GM20431 (cell line): ENCODE results near the gene SCFD2.
"Not testable (repeated sequence)": the region's sequence is repeated elsewhere in the genome, so short reads cannot be mapped to it uniquely, and the experiment has no call there.

Experiments
- in situ Hi-C: fragments of 300-500 bp; cut with MseI, MboI; formaldehyde crosslinking; loops from one replicate; pipeline ENCODE4 v1.15.0; 2020; ENCODE audit warnings: low sequenced_read_pairs; ENCODE audit not compliant: unreplicated experiment

SCFD2 gene

DNA sequence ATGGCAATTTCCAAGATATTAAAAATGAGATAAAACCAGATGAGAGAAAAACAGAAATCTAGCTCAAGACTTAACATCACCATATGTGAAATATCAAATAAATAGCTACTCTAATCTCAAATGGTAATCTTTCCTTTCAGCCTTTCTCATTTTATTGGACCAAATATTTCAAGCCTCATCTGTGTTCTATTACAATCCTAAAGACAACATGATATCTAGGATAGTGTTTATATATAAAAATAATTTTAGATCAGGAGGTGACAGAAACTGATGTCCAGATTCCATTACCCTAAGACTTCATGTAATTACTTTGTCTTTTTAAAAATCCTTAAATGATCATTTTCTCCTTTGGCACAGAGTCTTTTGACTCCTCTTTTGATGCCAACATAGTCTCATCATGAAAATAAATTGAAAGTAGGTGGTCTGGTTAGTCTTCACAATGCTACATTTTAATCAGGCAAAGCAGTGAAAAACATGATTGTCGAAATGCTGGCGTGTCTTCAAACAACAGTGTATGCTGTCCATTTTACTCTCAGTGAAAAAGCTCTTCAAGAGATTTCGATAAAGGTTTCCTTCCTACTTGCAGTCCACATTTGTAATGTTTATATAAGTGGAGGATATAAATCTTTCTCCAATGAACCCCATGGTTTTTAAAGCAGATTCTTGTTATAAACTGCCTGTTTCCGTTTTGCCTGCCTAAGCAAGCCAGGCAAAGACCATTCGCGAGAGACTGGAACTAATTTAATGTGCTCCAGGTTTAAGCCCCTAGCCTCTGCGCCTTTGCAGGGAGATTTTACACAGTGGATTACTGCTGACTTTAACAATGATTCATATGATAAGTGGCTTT is 169.8 kb downstream of the SCFD2 start:
- in situ Hi-C loops: no loop called here

DNA sequence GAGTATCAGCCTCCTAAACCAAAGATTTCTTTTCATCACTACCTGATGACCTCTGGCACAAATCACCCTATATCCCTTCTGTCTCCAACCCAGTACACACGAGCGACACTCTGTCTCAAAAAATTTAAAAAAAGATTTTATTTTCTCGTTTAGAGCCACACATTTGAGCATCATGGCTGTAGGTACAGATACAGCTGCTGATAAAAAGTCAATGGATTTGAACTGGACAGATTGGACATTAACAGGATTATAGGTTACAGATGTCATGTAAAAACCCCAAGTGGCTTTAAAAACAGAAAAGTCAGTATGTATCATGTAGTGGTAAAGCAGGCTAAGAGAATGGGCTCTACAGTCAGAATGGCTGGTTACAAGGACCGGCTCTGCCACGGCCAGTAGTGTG is 171.1 kb downstream of the SCFD2 start:
- in situ Hi-C loops: no loop called here

DNA sequence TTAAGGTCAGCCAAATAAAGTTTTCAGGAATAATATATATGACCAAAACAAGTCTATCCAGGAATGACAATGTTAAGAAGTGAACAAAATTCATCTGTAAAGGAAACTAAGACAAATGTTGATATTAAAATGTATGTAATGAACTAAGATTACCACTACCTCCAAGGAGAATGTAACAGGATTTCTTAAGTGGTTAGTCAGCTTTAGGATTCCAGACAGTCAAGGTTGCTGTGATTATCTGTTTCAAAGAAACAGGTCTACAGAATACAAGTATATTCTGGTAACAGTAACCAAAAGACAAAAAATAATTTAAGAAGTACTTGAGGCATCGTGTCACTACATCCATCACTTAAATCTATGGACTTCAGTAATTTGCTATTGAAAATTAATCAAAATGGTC is 172.8 kb downstream of the SCFD2 start:
- in situ Hi-C loops: no loop called here

DNA sequence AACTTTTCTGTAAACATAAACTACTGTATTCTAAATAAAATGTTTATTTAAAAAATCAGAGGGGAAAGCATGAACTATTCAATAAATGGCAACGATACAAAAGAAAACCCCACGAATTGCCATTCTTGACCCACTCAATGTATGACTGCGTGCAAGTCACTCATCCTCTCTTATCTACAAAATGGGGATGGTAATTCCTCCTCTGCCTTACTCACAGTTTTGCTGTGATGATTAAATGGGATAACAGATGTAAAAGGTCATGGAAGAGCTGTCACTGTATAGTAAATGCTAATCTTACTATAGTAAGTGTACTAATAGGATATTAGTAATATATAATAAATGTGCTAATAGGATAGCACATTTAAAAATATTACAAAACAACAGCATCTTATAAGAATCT is 173.4 kb downstream of the SCFD2 start:
- in situ Hi-C loops: no loop called here

DNA sequence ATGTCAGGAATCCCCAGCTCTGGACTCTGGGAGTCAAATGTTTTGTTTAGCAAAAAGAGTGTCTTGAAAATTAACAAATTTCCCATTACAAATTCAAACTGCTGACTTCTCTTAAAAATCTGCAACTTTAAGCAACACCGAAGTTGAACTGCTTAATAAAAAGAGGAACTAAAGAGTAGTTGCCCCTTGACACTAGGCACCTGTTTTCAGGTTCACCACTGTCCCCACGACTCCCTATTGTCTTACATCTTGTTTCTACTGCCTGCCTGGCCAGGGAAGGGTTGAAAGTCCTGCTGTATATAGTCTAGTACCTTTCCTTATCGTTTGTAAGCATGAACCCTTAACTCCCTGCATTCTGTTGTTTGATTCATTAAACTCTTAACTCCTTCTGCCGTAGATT is 173.9 kb downstream of the SCFD2 start:
- in situ Hi-C loops: no loop called here

DNA sequence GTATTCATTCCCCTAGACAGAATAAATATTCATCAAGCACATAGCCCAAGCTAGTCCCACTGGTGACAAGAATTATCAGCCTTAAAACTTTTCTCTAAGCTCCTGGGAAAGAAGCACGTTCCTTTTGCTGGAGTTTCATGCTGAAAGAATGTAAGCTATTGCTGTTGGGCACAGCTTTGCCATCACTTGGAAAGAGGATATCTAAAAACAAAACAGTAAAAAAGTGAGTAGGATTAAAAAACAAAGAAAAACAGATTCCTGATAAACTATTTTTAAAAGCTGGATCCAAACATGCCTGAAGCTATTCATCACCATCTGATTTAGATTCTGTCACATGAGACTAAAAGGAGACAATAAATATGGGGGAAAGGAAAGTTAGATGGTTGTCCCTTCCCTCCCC is 176.8 kb downstream of the SCFD2 start:
- in situ Hi-C loops: no loop called here

DNA sequence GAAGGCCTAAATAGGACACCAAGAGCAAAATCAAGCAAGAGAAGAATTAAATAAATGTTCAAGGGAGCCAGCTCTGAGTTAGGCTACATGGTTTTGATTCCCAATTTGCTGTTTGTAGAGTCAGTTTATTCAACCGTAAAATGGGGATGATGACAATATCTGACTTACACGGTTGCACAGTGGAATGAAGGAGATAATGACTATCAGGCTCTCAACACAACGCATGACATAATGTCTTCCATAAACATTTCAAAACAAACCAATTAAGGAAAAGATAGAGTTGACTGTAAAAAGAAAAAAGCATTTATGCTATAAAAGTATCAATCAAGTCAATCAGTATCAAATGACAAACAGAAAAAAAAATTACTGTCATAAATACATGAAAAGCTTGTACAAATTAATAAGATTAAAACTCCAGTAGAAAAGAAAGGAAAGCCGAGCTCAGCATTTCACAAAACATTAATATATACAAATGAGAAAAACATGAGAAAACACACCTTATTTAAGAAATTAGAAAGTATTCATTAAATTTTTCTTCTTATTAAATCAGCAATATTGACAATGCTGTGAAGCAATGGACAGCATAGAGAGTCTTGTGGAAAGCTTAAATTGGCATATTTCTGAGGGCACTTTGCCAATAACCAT is 179.0 kb downstream of the SCFD2 start:
- in situ Hi-C loops: no loop called here

DNA sequence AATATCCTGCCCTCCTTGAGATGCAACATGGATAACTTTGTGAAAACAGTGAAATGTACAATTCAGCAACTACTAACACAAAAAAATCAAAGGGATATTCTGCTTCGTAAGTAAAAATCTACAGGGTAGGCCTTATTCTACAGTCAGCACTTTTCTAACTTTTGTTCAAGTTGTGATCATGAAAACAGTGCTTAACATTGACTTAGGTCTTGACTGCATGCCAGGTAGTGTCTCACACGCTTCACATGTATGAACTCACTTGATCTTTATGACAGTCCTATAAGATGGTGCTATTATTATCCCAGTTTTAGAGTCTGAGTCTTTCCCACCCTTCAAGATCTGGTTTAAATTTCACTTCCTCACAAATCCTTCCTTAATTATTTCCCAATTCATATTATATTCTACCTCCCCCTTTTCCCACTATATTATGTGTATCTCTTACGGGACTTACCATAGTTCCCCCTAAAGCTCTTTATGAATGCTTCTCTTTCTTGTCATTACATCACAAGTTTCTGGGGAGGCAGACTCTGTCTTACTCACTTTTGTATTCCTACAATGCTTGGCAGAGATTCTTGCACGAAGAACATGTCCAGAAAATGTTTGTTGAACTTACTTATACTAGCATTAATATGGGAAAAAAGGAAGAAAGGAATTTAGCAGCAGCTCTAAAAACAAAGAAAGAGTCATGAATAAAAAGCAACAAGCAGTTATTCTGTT is 179.8 kb downstream of the SCFD2 start:
- in situ Hi-C loops: no loop called here

DNA sequence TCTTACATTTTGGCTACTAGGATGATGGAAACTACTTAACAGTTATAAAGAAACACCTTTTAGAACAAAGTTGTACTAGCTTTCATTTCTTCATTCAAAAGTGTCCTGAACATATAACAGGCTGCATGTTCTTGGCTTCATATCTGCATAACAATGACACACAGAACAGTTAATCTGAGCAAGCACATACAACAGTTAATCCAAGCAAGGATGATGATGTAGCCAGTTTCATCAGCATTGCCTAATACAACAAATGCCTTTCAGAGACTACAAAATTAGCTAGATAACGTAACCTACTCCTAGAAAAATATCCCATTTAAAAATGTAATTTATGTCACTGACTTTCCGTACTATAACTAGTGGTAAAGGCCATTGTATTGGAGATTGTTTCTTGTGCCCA is 182.1 kb downstream of the SCFD2 start:
- in situ Hi-C loops: no loop called here

DNA sequence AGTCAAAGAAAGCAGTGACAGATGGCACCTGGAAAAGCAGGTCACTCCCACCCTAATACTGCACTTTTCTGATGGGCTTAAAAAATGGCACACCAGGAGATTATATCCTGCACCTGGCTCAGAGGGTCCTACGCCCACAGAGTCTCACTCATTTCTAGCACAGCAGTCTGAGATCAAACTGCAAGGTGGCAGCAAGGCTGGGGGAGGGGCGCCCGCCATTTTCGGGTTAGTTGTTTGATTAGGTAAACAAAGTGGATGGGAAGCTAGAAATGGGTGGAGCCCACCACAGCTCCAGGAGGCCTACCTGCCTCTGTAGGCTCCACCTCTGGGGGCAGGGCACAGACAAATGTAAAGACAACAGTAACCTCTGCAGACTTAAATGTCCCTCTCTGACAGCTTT is 188.1 kb downstream of the SCFD2 start:
- in situ Hi-C loops: not testable (repeated sequence)

DNA sequence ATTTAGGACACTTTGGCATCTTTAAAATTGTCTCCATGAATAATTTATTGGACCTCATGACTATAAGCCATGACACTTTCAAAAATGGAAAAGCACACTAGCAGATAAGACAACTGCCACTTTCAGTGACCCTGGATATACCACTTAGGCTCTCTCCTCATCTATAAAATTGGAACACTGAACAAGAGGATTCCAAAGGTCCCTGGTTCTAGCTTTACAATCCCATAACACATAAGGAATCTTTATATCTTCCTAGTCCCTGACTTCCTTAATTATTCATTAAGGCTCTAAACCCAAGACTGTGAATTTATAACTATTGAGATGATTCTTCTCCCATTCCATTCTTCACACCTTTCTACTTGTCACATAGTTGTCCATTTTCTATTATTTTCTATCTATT is 190.2 kb downstream of the SCFD2 start:
- in situ Hi-C loops: no loop called here

DNA sequence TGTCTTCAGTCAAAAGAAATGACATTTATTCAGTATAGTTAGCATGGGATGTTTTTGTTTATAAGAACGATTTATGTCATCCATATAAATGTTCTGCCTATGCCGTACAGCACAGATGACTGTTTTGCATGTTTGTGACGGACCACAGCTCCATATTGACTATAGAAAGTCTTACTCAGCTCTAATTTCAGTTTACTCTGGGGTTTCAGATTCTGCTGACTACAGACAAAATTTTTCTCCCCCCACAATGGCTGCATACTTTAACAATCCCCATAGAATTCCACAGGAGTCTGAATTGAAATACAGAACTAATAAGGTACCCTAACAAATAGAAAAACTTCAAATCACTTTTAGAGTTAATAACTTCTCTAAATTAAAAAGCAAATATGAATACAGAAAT is 191.0 kb downstream of the SCFD2 start:
- in situ Hi-C loops: no loop called here

DNA sequence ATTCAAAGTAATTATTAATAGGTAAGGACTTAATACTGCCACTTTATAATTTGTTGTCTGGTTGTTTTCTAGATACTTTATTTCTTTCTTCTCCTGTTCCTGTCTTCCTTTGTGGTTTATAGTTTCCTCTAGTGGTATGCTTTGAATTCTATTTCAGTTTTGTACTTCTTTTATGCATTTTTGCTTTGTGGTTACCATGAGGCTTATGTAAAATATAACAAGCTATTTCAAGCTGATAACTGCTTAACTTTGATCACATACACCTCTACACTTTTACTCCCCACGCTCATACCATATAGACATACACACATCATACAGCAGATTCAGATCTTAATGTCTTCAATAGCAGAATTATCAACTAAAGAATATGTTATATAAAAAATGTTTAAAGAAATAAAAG is 192.3 kb downstream of the SCFD2 start:
- in situ Hi-C loops: no loop called here

DNA sequence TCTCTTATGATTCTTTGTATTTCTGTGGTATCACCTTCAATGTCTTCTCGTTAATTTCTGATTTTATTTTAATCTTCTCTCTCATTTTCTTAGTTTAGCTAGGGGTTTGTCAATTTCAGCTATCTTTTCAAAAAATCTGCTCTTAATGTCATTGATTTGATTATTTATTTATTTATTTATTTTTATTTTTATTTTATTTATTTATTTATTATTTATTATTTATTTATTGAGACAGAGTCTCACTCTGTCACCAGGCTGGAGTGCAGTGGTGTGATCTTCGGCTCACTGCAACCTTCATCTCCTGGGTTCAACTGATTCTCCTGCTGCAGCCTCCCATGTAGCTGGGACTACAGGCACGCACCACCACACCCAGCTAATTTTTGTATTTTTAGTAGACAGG is 194.1 kb downstream of the SCFD2 start:
- in situ Hi-C loops: no loop called here

DNA sequence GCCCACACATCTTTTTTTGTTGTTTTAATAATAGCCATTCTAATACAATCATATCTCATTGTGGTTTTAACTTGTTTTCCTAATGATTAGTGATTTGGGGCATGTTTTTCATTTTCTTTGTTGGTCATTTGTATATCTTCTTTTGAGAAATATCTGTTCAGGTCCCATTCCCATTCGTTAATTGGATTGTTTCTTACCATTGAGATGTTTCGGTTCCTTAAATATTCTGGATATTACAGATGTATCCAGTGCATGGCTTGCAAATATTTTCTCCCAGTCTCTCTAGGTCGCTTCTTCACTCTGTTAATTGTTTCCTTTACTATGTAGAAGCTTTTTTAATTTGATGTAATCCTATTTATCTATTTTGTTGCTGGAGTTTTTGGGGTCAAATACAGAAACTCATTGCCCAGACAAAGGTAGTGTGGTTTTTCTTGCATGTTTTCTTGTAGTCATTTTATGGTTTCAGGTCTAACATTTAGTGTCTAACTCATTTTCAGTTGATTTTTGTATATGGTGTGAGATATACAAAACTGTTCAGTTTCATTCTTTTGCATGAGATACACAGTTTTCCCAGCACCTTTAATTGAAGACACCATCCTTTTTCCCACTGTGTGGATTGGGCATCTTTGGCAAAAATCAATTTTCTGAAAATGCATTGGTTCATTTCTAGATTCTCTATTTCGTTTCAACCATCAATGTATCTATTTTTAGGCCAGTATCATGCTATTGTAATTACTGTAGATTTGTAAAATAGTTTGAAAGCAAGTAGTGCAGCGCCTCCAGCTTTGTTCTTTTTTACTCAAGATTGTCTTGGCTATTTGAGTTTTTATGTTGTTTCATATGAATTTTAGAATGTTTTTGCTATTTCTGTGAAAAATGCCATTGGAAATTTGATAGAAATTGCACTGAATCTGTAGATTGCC is 195.9 kb downstream of the SCFD2 start:
- in situ Hi-C loops: no loop called here

DNA sequence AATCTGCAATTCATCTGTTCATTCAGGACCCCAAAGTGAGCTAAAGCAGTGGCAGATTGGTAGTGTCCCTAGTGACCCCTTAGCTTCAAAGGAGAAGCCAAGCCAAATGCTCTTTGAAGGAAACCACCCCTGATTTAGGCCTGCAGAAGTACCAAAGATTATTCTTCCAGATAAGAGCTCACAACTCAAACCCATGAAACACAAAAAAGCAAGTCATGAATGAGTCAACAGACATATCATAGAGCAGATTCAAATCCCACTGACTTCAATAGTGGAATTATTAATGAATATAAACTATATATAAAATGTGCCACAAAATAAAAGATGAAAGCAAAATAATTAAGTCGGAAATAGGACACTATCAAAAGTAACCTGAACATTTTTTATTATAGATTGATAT is 197.6 kb downstream of the SCFD2 start:
- in situ Hi-C loops: no loop called here

DNA sequence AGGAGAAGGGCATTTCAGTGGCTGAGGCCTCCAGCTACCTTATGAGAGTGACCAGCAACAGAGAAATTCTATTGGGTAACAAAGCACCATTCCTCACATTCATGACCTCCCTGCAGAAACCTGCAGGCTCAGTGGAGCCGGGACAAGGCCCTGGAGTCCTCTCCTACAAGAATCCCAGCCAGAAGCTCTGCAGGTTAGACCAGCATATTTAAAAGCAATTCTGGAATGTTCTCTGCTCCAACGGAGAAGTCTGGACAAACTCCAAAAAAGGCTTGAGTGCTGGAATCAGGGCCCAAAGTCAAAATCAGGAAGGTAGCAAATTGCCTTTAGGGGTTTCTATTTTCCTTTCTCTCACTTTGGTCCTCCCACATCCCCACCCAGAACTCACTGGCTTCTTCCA is 202.9 kb downstream of the SCFD2 start:
- in situ Hi-C loops: no loop called here

DNA sequence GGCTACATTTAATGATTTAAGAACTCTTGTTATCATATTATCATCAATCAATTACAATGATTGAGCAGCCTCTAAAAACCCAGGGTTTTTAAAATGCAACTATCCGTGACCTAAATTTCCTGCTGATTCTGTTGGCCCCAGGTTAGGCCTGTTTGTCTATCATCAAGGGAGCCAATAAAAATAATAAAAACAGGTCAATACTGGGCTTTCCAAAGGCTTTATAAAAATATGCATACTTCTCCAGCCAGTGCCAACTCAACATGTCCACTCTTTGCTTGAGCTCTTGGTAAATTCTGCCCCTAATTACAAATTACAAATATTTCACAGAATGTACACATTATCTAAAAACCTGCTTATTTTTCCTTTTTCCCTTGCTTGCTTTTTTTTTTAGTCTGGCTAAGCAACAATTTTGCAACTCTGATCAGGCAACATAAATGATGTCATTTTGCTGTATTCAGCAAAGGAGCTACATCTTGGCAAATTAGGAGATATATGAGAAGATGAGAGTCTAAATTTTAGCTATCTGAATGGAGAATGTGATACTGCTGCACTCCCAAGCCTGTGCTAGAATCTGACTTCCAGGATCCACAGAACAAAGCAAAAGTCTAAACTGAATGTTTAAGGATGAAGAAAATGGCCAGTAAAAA is 204.0 kb downstream of the SCFD2 start:
- in situ Hi-C loops: no loop called here

DNA sequence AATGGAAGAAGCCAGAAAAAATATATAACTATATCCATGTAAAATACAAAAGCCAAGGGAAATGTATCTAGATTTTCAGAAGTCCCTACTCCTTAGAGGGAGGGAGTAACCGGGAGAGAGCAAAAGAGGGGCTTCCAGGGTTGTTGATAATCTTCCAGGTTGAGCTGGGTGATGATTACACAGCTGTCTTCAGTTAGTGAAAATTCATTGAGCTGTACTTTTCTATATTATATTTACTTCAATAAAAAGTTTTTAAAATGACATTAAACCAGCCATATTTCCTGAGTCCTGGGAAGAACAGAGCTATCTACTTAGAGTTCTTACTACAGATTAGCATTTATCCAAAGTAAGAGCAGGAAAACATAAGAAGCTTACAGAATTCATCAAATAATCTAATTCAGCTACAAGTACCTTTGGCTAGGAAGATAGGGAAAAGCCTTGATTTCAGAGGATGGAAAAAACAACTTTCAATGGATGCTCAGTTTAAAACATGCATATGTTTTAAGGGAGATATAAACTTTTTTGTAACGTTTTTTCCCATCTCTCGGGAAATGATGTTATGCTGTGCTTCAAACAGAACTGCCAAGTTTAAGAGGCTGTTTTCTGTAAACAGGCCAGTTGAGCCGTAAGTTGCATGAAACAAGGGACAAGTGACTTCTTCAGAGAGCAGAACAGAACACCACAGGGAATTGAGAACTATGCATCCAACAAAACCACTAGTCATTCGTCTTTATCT is 204.6 kb downstream of the SCFD2 start:
- in situ Hi-C loops: no loop called here
